ENCODE data around the gene FHL2. TPM values are rescaled to one million over a fixed set of nuclear protein-coding genes. Genes with fewer than 3 reads are reported as not detected.

The FHL2 gene
- total and polyA plus RNA-seq, 2 of the 13 experiments (the other 11 are each of a cell fraction or from before 2014, with no cell fraction given) = 1.9 to 74.8 TPM

- TF ChIP-seq JUN (CRISPR knock-in tag; IDR thresholded peaks at IDR 0.05) = 0 out of 2 replicates have a peak, but pooled peaks have one; percentile 16
- no peak for TF ChIP-seq ARID2 (CRISPR knock-in tag; IDR thresholded peaks at IDR 0.05; ENCODE audit: borderline replicate concordance)
- no peak for TF ChIP-seq NR2F1 (CRISPR knock-in tag; IDR thresholded peaks at IDR 0.05)
- peak; percentile 41; the same call in 1 of the 2 replicates for TF ChIP-seq ZC3H13 (CRISPR knock-in tag; IDR thresholded peaks at IDR 0.05)
- no peak for TF ChIP-seq SMYD3 (CRISPR knock-in tag; IDR thresholded peaks at IDR 0.05)
- 0 out of 2 replicates have a peak, but pooled peaks have one; percentile 37 for TF ChIP-seq ZFP36L1 (CRISPR knock-in tag; IDR thresholded peaks at IDR 0.05)
Observed at GRCh38 chr2:105330681-105331375, 68.0 kb downstream of the FHL2 start (continued).

- peak within 1 kb of the TSS; percentile 78 to 93 (median 87) for H3K4me3 ChIP-seq (replicated peaks in 1 of 3; ENCODE audit: insufficient read depth in 1 of 3, low read depth in 2 of 3, low read length in 3 of 3)
- peaks cover 46% of the 10 kb centered on the region for H3K4me1 ChIP-seq (ENCODE audit: insufficient read depth, low read length)
- DNase-seq (ENCODE audit: low spot score) (peak; percentile 35), ATAC-seq (peak; percentile 84), FAIRE-seq (no peak)
- ChIA-PET CTCF (ENCODE audit: low intra/inter-chr PET ratio, low total read pairs) (no interaction called here), POLR2A (interaction anchor here (0.9 to 3.3 kb wide), 5 partner anchors 10 to 292 kb away, joined by 3 to 43 read pairs (median 4); partner anchors contain the start of genes C2orf49 and MRPS9)
- H3K9me3 ChIP-seq (ENCODE audit: low read length) = no peaks in the 10 kb centered on the region
- WGBS (ENCODE audit: low lambda C conversion rate) = 2% methylated on average over 33 of the region's 101 CpGs
- H3K79me2 ChIP-seq (ENCODE audit: insufficient read depth, low read length) = peaks cover 55% of the 10 kb centered on the region
- in situ Hi-C loops (cut with HindIII; ENCODE audit: extremely low pct_ligation_motif_present, low pct_unique_long_range_greater_than_20kb) (loop anchor here (25.0 kb wide), 1 partner anchor 857 kb away; the partner anchor contains the start of gene UXS1), intact Hi-C loops (cut with micrococcal nuclease; ENCODE audit: unreplicated experiment) (no loop called here)
- H3K4me2 ChIP-seq (ENCODE audit: low read depth, low read length) = peak within 1 kb of the TSS; percentile 100
- peak within 1 kb of the TSS; percentile 97 for H3K9ac ChIP-seq (ENCODE audit: insufficient read depth, low read depth, low read length)
- H4K20me1 ChIP-seq (ENCODE audit: insufficient read depth, low read length) = no peaks in the 10 kb centered on the region
- peaks cover 3 to 15% of the 10 kb centered on the region in 2 experiments; a peak in 4 of 5 replicates for H3K36me3 ChIP-seq (replicated peaks in 1 of 2; ENCODE audit: control insufficient read depth in 1 of 2, insufficient read depth in 2 of 2, low read length in 2 of 2)
- TSS peak; percentile 85 for BruUV-seq (replicated peaks)
- H2AFZ ChIP-seq (ENCODE audit: low read length) = peak within 1 kb of the TSS; percentile 72
- peak within 1 kb of the TSS; percentile 94 for H3K27ac ChIP-seq (ENCODE audit: extremely low read length, insufficient read depth, low read length)
- no peaks in the 10 kb centered on the region; a peak in 1 of 5 replicates for H3K27me3 ChIP-seq (ENCODE audit: control insufficient read depth in 1 of 2, insufficient read depth in 2 of 2, low read length in 2 of 2)
- TF ChIP-seq ZNF383 (CRISPR knock-in tag; IDR thresholded peaks at IDR 0.05; ENCODE audit: borderline replicate concordance) (no peak), ZSCAN30 (CRISPR knock-in tag; IDR thresholded peaks at IDR 0.05) (no peak), KDM2A (CRISPR knock-in tag; IDR thresholded peaks at IDR 0.05; ENCODE audit: borderline replicate concordance, low read depth) (peak; percentile 86), GTF3A (CRISPR knock-in tag; conservative IDR thresholded peaks at IDR 0.05) (0 out of 2 replicates have a peak, but pooled peaks have one; percentile 24), EP300 (IDR thresholded peaks at IDR 0.05; ENCODE audit: low read depth in 2 of 2, low read length in 2 of 2) (no peak), EP300 (CRISPR knock-in tag; IDR thresholded peaks at IDR 0.05; ENCODE audit: borderline replicate concordance) (no peak), ZBTB4 (CRISPR knock-in tag; IDR thresholded peaks at IDR 0.05; ENCODE audit: borderline replicate concordance) (no peak), ZNF12 (CRISPR knock-in tag; IDR thresholded peaks at IDR 0.05) (no peak), ZNF354B (CRISPR knock-in tag; IDR thresholded peaks at IDR 0.05) (peak; percentile 84; the same call in 1 of the 2 replicates)
Observed at GRCh38 chr2:105329561-105330495, 69.0 kb downstream of the FHL2 start, which contains the start of gene TGFBRAP1. TGFBRAP1 (minus strand) TSS chr2:105329735; CDS start chr2:105308301, 21,434 bp downstream.

All from HepG2 (cell line).